ENCODE data around the gene GRIA1. TPM values are rescaled to one million over a fixed set of nuclear protein-coding genes. Genes with fewer than 3 reads are reported as not detected.

Gene GRIA1
- total and polyA plus RNA-seq, 2 of the 4 experiments (the other 2 are of a cell fraction), result 0.48 to 1.3 TPM

- Histone ChIP-seq H2BK5ac (ENCODE audit: low read depth, low read length, poor library complexity, severe bottlenecking) (no peak overlapping the region), H2AK9ac (replicated peaks; ENCODE audit: low read depth, low read length, poor library complexity) (no peak overlapping the region), H2BK120ac (ENCODE audit: low read depth, low read length) (no peak overlapping the region), H3K4me2 (ENCODE audit: low read depth, low read length) (no peak overlapping the region), H3K27me3 (ENCODE audit: control insufficient read depth, insufficient read depth, low read length) (no peaks in the 10 kb centered on the region), H3K79me1 (ENCODE audit: low read depth in 1 of 2, low read length in 2 of 2) (no peaks in the 10 kb centered on the region), H4K8ac (ENCODE audit: low read depth in 2 of 2, low read length in 2 of 2) (no peak overlapping the region), H2AFZ (replicated peaks; ENCODE audit: low read length, poor library complexity) (no peak overlapping the region), H3K56ac (ENCODE audit: extremely low read depth, insufficient read depth, low read length) (no peak overlapping the region), H2BK20ac (ENCODE audit: low read depth, low read length) (no peak overlapping the region), H3K4ac (ENCODE audit: low read depth, low read length) (no peak overlapping the region), H3K14ac (replicated peaks; ENCODE audit: low read depth, low read length) (no peak overlapping the region), H4K91ac (ENCODE audit: insufficient read depth, low read depth, low read length) (no peak overlapping the region), H3K9ac (ENCODE audit: low read depth, low read length) (no peak overlapping the region), H3K9me3 (ENCODE audit: control insufficient read depth, insufficient read depth, low read length) (no peaks in the 10 kb centered on the region), H2AK5ac (ENCODE audit: low read depth, low read length) (no peak overlapping the region), H3K36me3 (ENCODE audit: control insufficient read depth, insufficient read depth, low read length) (no peaks in the 10 kb centered on the region), H4K20me1 (ENCODE audit: insufficient read depth, low read length) (no peaks in the 10 kb centered on the region), H3K4me3 (ENCODE audit: insufficient read depth, low read depth, low read length) (no peak overlapping the region), H3K9me1 (ENCODE audit: insufficient read depth, low read length) (no peaks in the 10 kb centered on the region), H3K4me1 (ENCODE audit: control insufficient read depth, insufficient read depth, low read length) (no peaks in the 10 kb centered on the region; the same call in 1 of the 2 replicates), H3K18ac (ENCODE audit: low read depth, low read length) (no peak overlapping the region), H4K5ac (ENCODE audit: low read depth, low read length) (no peak overlapping the region), H3K27ac (ENCODE audit: insufficient read depth, low read length) (no peak overlapping the region), H2BK15ac (ENCODE audit: low read depth, low read length) (no peak overlapping the region), H3K23ac (ENCODE audit: low read depth, low read length) (no peak overlapping the region)
- in situ Hi-C loops (cut with MboI; ENCODE audit: low sequenced_read_pairs), result no loop called here
- DNase-seq, result no peak
- intact Hi-C loops (cut with micrococcal nuclease), result no loop called here
- ChIA-PET POLR2A (ENCODE audit: unreplicated experiment) (no interaction called here), CTCF (no interaction called here)
- no CpG with 5 or more reads among the region's 3 CpGs for WGBS, 2 experiments (ENCODE audit: extremely low coverage in 2 of 2, insufficient read length in 1 of 2)
- dilution Hi-C loops (cut with HindIII; ENCODE audit: low sequenced_read_pairs, unreplicated experiment), result no loop called here
- TF ChIP-seq FOS (IDR thresholded peaks at IDR 0.05; ENCODE audit: low read depth, low read length) (no peak), BHLHE40 (IDR thresholded peaks at IDR 0.05; ENCODE audit: low read depth, low read length) (no peak), CTCF (conservative IDR thresholded peaks at IDR 0.05; ENCODE audit: low read depth, low read length) (no peak)
- no peak for ATAC-seq (ENCODE audit: low read depth)
- BruUV-seq (replicated peaks), result no TSS peak
Observed at GRCh38 chr5:153784277-153784676, 293.8 kb downstream of the GRIA1 start.
